ENCODE measurements around the gene SEMA3D. TPM values are rescaled to one million over a fixed set of nuclear protein-coding genes. Genes with fewer than 3 reads are reported as not detected.

Gene SEMA3D
- total RNA-seq, 3 donors from 2014 or later = 1.5 to 5.4 (median 2.1) TPM

DNA sequence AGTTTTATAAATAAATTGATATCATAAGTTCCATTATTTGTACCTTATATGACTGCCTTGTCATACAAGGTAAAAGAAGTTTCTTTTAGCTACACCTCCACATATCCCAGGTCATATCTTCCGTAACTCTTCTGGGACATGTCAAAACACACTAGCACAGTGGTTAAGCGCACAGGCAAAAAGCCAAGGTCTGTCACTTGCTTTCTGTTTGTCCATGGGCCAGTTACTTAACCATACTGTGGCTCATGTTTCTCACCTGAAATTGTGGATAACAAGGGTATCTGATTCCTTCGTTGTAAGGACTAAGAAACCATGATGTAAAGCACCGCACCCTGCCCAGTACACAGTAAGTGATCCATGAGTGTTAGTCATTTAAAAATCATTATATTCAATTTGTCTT lies 56.2 kb downstream of the SEMA3D start:
- DNase-seq = no peak
- H3K4me1 ChIP-seq (ENCODE audit: low read depth) = no peaks in the 10 kb centered on the region
- intact Hi-C loops (cut with DNase I, micrococcal nuclease) = no loop called here
- TF ChIP-seq CTCF (IDR thresholded peaks at IDR 0.05) = no peak
- no peaks in the 10 kb centered on the region for H3K36me3 ChIP-seq (ENCODE audit: low read depth)
- no peaks in the 10 kb centered on the region for H3K9me3 ChIP-seq
- no peak for ATAC-seq
- no peak overlapping the region for H3K4me3 ChIP-seq

DNA sequence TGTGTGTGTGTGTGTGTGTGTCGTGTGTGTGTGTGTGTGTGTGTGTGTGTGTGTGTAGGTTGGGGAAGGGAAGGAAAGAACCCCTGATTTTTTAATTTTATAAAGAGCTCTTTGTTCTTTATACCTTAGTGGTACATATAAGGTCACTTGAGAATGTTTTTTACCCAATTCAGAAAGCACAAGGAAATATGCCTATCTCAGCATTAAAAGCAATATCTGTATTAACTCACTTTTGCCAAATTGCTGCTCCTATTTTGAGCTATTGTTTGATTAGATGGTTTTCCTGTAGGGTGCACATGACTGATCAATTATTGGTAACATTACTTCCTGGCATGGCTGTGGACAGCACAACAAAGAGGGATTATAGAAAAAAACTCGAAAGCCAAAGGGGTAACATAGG lies 60.5 kb downstream of the SEMA3D start:
- intact Hi-C loops (cut with DNase I, micrococcal nuclease) = no loop called here
- Histone ChIP-seq H3K4me1 (ENCODE audit: low read depth) (no peaks in the 10 kb centered on the region), H3K9me3 (no peaks in the 10 kb centered on the region), H3K36me3 (ENCODE audit: low read depth) (no peaks in the 10 kb centered on the region), H3K4me3 (no peak overlapping the region)
- no peak for DNase-seq
- no peak for ATAC-seq
- TF ChIP-seq CTCF (IDR thresholded peaks at IDR 0.05) = no peak

DNA sequence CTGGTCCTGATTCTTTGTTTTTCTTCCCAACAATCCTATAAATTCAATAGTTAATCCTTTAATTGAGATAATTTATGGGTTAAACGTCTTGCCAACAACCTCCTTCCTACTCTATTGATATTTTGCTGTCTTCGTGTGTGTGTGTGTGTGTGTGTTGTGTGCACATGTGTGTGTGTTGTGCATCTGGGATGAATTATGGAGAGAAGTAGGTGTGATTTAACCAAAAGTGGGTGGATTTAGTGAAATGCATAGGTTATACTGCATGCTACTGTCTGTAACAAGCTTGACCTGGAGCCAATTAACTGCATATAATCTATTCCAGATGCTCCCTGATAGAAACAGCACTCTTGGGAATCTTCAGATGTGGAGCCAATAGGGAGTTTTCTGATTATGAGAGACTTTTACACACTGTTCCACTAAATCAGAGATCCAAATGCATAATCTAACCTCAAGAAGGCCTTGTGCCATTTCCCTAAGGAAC lies 61.2 kb downstream of the SEMA3D start:
- TF ChIP-seq CTCF (IDR thresholded peaks at IDR 0.05) = no peak

DNA sequence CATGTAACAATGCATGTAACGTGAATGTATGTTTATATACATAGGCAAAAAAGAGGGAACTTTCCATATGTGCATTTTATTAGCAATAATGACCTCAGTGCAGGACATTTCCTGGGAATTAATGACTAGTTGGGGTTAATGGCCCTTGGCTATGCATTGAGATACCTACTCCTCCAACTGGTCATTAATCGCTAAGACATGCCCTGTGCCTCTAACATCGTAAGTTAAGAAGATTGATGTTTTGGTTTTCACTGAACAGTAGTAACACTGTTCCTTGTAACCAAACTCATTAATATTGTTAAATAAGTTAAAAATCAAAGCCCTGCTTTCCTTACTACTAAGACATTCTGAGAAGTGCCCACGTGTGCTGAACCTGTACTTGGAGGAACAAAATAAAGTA lies 61.7 kb downstream of the SEMA3D start:
- no peaks in the 10 kb centered on the region for H3K4me1 ChIP-seq (ENCODE audit: low read depth)
- H3K4me3 ChIP-seq = no peak overlapping the region
- no peaks in the 10 kb centered on the region for H3K9me3 ChIP-seq
- TF ChIP-seq CTCF (IDR thresholded peaks at IDR 0.05) = no peak
- DNase-seq (no peak), ATAC-seq (no peak)
- H3K36me3 ChIP-seq (ENCODE audit: low read depth) = no peaks in the 10 kb centered on the region
- intact Hi-C loops (cut with DNase I, micrococcal nuclease) = no loop called here

More for the DNA sequence above, 61.2 kb downstream of the SEMA3D start:
- intact Hi-C loops (cut with DNase I, micrococcal nuclease) = no loop called here
- Histone ChIP-seq H3K4me3 (no peak overlapping the region), H3K9me3 (no peaks in the 10 kb centered on the region), H3K4me1 (ENCODE audit: low read depth) (no peaks in the 10 kb centered on the region), H3K36me3 (ENCODE audit: low read depth) (no peaks in the 10 kb centered on the region)
- no peak for ATAC-seq
- DNase-seq = no peak

DNA sequence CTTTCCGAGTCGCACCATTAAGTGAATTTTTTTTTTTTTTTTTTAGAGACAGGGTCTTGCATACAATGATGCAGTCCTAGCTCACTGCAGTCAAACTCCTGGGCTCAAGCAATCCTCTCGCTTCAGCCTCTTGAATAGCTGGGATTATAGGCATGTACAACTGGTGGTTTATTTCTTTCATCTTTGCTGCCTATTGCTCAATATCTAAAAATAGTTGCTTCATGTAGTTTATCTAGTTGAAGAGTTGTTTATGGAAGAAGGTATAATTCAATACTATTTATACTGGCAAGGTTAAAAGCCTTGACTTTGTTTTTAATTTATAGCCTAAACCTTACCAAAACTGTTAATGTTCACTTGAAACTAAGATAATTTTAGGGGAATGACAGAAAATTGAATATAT lies 66.9 kb downstream of the SEMA3D start:
- no peak overlapping the region for H3K4me3 ChIP-seq
- DNase-seq (no peak), ATAC-seq (no peak)
- H3K4me1 ChIP-seq (ENCODE audit: low read depth) = no peaks in the 10 kb centered on the region
- intact Hi-C loops (cut with DNase I, micrococcal nuclease) = no loop called here
- H3K9me3 ChIP-seq = no peaks in the 10 kb centered on the region
- no peak for TF ChIP-seq CTCF (IDR thresholded peaks at IDR 0.05)
- H3K36me3 ChIP-seq (ENCODE audit: low read depth) = no peaks in the 10 kb centered on the region

GRCh38 chr7:85115862-85116261 lies 71.0 kb downstream of the SEMA3D start:
- intact Hi-C loops (cut with DNase I, micrococcal nuclease) = no loop called here
- DNase-seq (no peak), ATAC-seq (no peak)
- TF ChIP-seq CTCF (IDR thresholded peaks at IDR 0.05) = no peak
- Histone ChIP-seq H3K9me3 (no peaks in the 10 kb centered on the region), H3K4me3 (no peak overlapping the region), H3K36me3 (ENCODE audit: low read depth) (no peaks in the 10 kb centered on the region), H3K4me1 (ENCODE audit: low read depth) (no peaks in the 10 kb centered on the region)
